ENCODE measurements around the gene KLHDC8A.
"Not testable (repeated sequence)": the region's sequence is repeated elsewhere in the genome, so short reads cannot be mapped to it uniquely, and the experiment has no call there.

Gene KLHDC8A, protein sequence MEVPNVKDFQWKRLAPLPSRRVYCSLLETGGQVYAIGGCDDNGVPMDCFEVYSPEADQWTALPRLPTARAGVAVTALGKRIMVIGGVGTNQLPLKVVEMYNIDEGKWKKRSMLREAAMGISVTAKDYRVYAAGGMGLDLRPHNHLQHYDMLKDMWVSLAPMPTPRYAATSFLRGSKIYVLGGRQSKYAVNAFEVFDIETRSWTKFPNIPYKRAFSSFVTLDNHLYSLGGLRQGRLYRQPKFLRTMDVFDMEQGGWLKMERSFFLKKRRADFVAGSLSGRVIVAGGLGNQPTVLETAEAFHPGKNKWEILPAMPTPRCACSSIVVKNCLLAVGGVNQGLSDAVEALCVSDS

DNA sequence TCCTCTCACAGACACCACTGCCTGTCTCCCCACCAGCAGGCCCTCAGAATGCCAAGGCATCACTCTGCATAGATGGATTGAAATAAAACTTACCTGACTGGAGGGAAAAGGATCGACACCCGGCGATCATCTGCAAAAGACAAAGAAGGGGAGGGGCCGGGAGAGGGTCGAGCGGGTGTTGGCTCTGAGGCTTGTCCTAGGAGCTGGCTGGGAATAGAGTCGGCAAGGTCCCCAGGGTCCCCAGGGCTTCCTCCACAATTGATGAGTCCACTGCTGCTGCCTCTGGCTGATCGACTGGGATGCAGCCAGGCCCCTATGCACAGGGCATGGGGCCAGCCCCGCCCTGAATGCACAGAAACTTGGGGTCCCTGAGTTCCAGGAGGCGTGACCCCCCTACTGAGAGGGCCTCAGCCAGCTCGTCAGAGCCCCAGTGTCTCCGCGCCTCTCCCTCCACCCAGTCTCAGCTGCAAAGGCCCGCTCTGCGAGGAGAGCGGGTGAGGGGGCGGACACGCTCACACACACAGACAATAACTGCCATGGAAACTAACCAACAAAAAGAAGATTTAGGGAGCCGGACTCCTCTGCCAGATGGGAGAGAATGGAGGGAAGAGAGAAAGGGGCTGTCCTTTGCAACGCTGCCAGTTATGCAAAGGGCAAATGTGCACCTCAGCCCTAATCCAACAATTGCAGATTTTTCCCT, at the start of gene KLHDC8A:
Gene KLHDC8A (minus strand): TSS at position 483 of the 700 bp plus-strand sequence. CDS start 13,318 bp downstream, outside the sequence.
- no peak for DNase-seq

DNA sequence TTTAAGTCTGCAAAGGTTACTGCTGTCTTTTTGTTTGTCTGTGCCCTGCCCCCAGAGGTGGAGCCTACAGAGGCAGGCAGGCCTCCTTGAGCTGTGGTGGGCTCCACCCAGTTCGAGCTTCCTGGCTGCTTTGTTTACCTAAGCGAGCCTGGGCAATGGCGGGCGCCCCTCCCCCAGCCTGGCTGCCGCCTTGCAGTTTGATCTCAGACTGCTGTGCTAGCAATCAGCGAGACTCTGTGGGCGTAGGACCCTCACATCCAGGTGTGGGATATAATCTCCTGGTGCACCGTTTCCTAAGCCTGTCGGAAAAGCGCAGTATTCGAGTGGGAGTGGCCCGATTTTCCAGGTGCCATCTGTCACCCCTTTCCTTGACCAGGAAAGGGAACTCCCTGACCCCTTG, 49.5 kb upstream of the KLHDC8A start:
- DNase-seq = not testable (repeated sequence)

DNA sequence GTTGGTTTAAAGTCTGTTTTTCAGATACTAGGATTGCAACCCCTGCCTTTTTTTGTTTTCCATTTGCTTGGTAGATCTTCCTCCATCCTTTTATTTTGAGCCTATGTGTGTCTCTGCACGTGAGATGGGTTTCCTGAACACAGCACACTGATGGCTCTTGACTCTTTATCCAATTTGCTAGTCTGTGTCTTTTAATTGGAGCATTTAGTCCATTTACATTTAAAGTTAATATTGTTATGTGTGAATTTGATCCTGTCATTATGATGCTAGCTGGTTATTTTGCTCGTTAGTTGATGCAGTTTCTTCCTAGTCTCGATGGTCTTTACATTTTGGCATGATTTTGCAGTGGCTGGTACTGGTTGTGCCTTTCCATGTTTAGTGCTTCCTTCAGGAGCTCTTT, 47.8 kb upstream of the KLHDC8A start:
- DNase-seq = not testable (repeated sequence)

DNA sequence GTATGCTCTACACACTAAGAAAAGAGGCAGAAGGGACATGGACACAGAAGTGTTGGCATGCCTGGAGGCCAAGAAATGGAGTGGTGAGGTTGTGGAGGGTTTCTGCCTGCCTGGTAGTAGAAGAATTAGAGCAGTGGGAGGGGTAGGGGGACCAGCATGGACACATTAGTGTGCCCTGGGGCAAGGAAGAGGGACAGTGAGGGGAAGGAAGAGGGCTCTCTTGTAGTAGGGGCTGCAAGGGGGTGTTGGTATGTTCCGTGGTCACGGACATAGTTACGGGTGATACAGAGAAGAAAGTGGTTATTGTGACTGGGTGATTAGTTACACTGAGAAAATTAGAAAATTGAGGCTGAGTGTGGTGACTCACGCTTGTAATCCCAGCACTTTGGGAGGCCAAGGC, 41.9 kb upstream of the KLHDC8A start:
- DNase-seq = no peak

DNA sequence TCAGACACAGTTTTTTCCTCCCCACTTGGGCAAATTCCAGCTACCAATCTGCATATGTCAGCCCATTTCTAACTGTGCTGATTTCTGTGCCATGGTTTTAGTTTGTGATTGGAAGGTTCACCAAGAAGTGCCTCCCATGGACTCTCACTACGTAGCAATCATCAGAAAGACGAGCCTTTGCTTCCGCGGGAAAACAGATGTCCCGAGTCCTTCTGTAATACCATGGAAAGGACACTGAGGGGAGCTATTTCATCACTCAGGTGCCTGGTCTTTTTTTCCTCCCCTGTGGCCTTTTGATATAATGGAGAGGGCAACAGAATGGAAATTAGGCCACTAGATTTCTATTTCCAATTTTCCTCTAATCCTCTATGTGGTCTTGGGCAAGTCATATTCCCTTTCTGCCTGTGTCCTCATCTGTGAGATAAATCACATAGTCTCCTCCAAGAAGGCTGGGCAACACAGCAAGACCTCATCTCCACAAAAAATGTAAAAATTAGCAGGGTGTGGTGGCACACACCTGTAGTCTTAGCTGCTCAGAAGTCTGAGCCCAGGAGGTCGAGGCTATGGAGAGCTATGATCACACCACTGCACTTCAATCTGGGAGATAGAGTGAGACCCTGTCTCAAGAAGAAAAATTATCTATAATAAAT, 40.4 kb upstream of the KLHDC8A start:
- DNase-seq = no peak

DNA sequence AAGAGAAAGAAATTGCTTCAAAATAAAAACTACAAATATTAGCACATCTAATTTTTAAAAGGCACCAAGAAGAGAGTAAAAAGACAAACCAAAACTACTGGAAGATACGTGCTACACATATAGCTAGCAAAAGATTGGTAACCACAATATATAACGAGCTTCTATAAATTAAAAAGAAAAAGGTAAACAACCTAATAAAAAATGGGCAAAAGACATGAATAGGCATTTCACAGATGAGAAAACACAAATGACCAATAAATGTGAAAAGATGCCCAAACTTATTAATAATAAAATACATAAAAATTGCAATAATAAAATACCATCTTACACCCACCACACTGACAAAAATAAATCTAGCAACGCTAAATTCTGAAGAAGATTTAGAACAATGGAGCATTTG, 38.9 kb upstream of the KLHDC8A start:
- DNase-seq = no peak

DNA sequence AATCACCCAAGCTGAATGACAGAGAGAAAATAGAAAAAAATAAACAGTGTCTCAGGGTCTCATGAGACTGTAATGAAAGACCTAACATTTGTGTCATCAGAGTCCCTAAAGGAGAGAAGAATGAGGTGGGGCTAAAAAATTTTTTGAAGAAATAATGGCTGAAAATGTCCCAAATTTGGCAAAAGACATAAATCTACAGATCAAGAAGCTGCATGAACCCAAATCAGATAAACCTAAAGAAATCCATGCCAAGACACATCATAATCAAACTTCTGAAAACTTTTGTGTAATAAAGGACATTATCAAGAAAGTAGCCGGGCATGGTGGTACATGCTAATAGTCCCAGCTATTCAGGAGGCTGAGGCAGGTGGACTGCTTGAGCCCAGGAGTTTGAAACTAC, 35.9 kb upstream of the KLHDC8A start:
- no peak for DNase-seq

DNA sequence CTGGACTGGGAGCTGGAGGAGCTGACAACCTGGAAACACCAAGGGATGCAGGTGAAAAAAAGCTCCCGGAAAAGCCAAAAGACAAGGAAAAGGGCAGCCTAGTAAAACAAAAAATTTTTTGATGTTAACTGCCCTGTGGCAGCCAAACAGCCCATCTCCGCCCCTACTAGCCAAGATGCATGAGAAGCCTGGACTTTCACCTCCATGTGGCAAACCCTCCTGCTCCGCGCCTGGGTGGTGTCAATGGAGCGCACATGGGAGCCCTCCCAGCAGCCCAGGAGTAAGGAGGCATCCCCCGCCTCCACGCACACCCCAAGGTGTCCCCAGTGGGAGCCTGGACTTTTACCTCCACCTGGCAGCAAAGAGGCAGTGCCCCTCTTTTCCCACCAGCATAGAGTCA, 34.7 kb upstream of the KLHDC8A start:
- DNase-seq = no peak

DNA sequence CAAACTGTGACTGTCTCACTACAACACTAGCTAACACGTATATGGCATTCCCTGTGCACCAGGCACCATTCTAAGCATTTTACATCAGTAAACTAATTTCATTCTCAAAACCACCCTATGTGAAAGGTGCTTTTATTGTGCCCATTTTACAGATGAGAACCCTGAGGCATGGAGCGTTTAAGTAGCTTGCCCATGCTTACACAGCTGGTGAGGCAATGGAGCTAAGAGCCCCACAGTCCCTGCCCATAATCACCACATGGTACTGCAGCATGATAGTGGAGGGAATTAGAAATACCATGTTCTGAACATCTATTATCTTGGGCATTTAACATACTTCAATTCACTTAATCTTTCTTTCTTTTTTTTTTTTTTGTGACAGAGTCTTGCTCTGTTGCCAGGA, 31.1 kb upstream of the KLHDC8A start:
- no peak for DNase-seq

DNA sequence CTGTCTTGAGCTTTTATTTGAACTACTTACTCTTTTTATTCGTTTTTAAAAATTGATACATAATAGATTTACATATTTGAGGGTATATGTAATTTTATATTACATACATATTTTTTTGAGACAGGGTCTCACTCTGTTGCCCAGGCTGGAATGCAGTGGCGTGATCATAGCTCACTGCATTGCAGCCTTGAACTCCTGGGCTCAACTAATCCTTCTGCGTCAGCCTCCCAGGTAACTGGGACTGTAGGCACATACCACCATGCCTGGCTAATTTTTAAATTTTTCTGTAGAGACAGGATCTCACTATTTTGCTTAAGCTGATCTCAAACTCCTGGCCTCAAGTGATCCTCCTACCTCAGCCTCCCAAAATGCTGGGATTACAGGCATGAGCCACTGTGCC, 26.3 kb upstream of the KLHDC8A start:
- not testable (repeated sequence) for DNase-seq

DNA sequence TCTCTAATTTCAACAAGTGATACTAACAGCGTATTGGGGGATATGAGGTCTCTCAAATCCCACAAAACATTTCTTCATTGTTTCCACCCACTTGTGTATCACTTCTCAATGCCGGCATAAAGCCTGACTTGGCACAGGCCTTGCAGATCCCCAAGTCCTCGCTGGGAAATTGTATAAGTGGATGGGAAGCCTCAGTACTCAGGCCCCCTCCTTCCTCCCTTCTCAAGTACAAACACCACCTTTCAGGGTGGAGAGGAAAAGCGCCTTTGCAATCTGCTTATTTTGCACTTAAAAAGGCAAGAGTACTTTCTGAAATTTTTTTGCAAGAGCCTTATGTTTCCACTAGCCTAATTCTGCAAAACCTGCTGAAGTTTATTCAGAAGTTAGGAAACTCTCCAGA, 25.8 kb upstream of the KLHDC8A start:
- DNase-seq = no peak

DNA sequence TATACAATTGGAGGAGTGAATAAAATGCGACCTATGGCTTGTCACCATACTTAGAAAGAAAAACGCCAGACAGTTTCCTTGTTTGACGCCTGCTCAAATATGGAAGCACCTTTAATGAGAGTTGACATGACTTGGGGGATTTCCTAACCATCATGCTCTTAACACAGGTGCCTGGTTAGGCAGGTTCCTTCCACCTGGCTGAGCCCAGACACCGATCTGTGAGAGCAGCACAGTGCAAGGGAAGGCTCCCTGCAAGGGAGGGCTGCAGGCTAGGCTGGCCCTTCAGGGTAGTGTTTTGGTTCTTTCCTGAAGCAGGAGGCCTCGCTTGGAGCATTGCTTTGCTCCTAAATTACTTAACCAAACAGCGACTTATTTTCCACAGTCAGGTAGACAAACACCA, 24.6 kb upstream of the KLHDC8A start:
- no peak for DNase-seq

DNA sequence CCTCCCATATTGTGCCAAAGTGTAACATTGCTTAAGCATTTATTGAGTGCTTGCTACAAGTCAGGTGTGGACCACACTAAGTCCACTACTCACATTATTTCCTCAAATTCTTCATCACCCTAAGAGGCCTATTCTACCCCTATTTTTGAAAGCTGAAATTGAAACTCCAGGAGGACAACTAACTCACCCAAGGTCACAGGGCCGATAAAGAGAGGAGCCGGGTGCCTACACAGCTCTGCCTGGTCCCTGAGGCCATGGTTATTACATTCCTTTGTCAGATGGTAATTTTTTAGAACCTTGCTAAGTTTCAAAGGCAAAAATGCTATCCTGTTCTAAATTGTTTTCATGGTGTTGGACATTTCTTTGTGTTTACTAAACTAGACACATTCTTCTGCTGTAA, 24.2 kb upstream of the KLHDC8A start:
- no peak for DNase-seq

DNA sequence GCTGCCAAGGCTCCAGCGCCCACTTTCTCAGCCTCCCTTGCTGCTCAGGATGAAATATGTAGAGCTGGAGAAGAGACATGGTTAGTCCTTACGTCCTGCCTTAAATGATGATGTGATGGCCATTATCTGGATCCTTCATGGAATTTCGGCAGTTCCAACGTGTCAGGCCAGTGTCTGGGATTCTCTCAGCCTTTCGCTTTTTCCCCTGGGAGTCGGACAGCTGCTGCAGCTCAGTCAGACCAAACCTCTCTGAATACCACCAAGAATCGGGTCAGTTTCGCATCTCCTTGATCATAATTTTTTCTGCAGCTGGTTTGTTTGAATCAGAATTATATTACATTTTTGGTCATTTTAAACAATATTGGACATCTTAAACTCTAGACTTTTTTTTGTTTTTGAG, 22.3 kb upstream of the KLHDC8A start:
- no peak for DNase-seq

DNA sequence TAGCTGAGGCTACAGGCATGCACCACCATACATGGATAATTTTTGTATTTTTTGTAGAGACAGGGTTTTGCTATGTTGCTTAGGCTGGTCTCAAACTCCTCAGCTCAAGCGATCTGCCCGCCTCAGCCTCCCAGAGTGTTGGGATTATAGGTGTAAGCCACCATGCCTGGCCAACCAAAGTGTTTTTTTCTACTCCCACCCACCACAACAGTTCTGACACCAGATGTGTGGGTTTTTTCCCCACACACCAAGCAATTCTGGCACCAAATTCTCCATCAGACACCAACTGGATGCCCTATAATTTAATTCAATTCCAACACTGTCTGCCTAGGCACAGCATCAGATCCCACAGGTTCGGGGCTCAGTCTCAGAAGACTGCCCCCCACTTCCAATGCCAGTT, 20.6 kb upstream of the KLHDC8A start:
- DNase-seq = no peak

DNA sequence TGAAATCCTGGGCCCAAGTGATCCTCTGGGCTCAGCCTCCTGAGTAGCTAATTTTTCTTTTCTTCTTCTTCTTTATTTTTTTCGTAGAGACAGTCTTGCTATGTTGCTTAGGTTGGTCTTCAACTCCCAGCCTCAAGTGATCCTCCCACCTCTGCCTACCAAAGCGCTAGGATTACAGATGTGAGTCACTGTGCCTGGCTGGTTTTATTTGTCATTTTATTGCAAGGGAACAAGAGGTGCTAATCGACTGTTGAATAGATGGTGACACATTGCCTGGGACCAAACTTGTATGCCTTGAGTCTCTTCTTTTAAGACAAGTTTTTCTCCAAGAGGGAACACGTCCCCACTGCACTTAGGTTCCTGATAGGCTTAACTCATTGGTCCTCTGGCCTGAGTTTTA, 20.0 kb upstream of the KLHDC8A start:
- no peak for DNase-seq

DNA sequence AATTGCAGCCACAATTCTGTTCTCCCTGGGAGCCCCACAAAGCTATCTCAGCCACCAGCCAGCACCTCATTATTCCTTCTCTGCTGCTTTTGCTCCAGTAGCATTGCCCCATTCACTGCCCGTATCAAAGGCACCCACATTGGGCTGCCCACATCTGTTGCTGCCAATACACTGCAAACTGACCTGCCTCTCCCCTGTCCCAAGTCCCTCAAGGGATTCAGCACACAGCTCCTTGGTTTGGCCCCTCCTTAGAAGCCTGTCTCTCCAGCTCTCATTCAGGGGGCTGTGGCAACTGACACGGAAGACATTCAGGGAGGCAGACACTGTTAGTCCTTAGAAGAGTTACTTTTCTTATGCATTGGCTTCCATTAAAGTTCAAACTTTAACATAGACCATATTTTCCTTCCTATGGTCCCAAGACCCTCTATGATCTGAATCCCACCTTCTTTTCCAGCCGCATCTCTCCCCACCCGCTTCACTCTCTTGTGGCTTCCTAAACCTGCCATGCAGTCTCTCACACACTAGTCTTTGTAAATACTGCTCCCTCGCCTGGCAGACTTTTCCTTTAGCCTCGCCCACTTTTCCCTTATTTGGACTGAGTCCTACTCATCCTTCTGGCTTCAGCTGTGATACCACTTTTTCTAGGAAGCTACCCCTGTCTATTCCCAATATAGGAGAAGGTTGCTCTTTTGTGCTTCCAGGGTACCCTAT, 19.3 kb upstream of the KLHDC8A start:
- no peak for DNase-seq

DNA sequence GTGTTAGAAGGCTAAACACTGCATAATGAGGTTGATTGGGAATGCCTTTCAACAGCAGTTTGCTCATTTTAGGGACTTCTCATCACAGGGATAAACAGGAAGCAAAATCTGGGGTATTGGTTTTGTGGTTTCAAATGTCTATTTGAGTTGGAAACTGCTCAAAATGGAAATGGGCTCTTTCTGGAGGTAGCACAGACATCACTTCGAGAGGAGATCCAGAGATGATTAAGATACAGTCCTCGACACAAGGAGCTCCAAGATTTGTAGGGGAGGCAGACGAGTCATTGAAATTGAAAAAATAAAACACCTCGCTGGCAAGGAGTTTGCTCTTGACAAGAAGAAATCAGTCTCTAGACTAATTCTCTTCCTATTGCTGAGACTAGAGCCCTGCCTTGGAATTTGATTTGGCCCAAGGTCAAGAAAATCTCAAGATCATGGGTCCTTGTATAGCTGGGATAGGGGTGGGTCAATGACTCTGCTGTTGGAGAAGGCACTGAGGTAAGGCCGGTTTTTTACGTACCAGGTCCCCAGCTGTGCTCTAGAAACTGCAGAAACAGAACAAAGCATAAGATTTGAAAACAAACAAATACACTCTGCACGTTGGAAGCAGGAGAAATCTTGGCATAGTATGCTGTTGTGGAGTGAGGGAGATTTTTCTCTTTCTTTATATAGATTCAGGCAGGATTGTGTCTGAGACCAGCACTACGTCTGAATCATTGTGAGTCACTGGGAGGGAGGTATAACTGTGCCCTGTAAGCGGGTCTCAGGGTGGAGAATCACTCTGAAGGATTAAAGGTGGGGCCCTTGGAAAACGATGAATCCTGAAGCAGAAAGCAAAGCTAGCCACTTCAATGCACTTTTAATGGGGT, 17.7 kb upstream of the KLHDC8A start:
- no peak for DNase-seq

DNA sequence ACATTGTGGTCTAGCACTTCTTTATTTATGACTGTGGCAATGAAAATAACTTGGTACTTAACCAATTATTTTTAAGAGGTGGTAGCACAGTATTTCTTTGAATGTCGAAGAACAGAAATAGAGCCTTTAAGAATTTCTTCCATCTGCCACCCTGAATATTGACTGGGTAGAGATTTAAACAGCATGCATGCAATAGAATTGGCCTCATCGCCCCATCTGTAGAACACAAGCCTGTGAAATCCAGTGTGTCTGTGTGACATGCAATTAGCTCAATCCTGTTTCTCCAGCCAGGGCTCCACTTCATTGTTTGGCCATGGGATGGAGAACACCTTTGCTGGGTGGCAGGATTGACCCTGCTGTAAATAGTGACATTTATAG, 17.1 kb upstream of the KLHDC8A start:
- no peak for DNase-seq

DNA sequence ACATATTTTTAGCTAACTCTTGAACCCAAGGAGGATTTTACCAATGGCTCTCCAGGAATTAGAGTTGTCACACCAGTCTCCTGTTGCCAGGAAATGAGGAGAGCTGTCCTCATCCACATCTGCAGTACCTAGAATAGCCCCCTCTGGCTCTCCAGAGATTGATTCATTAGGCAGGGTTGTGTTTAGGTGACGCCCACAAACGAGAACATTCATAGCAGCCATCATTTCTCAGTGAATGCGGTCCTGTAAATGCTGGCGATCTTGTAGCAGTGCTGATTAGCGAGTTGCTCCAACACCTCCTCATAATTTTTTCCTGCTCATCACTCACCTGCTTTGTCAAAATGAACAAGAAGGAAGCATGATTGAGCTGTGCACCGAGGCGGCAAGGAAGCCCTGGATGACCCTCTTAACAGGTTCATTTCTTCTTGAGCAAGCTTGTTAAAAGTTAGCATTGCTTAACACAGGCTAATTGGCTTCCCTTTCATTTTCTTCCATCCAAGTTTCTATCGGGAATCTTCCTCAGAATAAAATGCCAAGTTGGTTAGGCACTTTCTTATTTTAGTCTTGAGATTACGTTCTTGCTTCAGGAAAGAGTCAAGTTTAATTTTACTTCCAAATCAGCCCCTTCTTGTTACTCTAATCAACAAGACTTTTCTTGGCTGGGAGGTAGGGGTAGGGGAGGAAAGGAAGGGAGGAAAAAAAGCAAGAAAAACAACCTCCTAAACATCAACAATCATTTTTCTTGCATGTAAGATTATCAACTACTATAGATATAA, 16.5 kb upstream of the KLHDC8A start:
- DNase-seq = no peak

DNA sequence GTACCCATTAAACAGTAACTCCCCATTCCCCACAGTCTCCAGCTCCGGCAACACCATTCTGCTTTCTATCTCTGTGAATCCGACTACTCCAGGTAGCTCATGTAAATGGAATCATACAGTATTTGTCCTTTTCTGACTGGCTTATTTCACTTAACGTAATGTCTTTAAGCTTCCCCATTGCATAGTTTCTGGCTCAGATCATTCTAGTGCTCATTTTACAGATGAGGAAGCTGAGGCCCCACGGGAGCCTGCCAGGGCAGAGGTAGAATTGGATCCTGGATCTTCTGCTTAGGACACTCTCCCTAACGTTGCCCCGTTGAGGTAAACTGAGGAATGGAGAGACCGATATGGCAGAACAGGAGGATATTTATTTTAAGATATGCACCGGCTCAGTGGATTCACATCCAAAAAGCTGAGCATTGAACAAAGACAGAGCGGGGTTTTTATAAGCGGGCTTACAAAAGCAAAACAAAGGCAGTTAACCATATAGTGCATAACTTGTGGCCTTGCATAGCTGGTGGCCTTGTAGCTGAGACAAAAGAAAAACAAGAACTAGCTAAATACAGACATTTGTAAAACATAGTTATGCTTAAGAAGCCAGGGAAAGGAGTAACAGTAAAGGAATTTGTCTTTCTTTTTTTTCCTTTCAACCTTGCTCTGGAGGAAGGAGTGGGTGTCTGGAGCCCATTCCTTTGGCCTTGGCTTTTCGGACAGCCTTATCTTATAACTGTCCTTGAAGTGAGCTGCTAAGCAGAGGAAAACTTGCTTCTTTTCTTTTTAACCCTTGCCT, 15.3 kb upstream of the KLHDC8A start:
- DNase-seq = no peak

Data from GOT3 (cell line).